Activated CD8-positive, alpha-beta memory T cell treated with anti-CD3 and anti-CD28 coated beads, Interleukin-2, amount 50 U/mL, for 24 hours (primary cell): Measurements from ENCODE around the gene PRSS56.
"Not testable (repeated sequence)": the region's sequence is repeated elsewhere in the genome, so short reads cannot be mapped to it uniquely, and the experiment has no call there.

Experiments used
- DNase-seq: peaks from one replicate; pipeline ENCODE4 v3.0.0-alpha.2; 2020; ENCODE audit errors: extremely low read depth

The PRSS56 gene

DNA sequence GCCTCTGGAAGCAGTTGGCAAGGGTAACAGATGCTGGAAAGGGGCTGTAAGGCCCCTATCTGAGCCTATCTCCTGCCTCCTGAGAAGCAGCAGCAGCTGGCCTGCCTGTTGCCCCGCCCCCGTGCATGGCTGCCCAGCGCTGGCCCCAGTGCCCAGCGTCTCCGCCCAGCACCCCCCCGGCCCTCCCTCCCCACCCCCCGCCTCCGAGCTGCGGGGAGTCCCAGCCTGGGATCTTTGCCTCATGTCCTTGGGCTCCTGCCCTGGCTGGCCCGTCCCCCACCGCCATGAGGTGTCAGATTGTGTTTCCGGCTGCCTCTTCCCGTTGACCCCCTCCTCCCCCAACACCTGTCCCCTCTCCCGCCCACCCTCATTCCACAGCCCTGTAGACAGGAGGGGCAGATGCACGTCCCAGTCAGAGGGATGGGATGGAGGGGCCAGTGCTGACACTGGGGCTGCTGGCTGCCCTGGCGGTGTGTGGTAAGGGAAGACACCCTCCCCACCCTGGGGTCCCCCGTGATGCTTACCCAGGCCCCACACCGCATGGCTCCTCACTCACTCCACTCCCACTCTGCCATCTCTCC, 5.7 kb downstream of the PRSS56 start, which contains the start of gene CHRND:
Gene CHRND, plus strand, starts transcription at position 370 of the 581 bp plus-strand sequence. Its CDS starts 56 bp downstream, at position 426.
- no peak for DNase-seq

DNA sequence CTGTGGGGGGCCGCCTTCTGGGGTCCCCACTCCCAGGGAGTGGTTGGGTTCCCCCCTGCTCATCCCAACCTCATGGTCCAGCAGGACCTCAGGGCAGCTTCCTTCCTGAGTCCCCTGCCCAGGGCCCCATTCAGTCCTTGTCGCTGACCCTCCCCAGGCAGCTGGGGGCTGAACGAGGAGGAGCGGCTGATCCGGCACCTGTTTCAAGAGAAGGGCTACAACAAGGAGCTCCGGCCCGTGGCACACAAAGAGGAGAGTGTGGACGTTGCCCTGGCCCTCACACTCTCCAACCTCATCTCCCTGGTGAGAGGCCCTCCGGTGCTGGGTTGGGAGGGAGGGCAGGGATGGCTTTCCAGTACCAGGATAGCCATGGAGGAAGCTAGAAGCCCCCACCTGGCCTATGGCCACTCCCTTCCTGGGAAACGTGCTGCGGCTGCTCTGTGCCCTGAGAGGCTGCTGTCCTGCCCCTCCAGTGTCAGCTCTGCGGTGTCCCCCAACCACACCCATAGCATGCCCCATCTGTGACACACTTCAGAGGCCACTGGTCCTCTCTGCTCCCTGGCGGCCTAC, 6.3 kb downstream of the PRSS56 start:
- DNase-seq, result no peak

- no peak for DNase-seq
Measured at GRCh38 chr2:232527905-232528470, 7.8 kb downstream of the PRSS56 start.

GRCh38 chr2:232528746-232529460, 8.7 kb downstream of the PRSS56 start:
- no peak for DNase-seq

DNA sequence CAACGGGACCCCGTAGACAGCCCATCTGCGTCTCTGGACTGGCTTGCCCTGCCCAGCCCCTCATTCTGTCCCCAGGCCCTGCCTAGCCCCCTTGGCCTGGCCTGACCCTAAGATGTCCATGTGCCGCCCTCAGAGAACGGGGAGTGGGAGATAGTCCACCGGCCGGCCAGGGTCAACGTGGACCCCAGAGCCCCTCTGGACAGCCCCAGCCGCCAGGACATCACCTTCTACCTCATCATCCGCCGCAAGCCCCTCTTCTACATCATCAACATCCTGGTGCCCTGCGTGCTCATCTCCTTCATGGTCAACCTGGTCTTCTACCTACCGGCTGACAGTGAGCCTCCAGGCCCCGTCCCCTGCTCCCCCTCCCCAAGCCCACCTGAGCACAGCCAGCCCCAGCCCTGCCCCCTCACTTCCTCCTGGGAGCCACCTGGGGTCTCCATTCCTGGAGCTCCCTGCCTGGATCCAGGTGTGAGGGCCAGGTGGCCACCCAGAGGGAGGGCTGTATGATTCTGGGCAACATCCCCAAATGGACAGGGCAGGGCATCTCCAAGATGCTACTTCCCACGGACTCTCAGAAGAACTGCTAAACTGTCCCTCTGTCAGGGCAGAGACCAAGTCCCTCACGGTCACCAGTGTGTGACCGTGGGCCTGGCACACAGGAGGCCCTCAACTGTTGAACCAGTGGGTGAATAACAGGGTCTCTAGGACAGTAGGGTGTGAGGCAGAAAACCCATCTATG, 9.8 kb downstream of the PRSS56 start:
- no peak for DNase-seq

- DNase-seq, result no peak
Measured at GRCh38 chr2:232530626-232531260, 10.6 kb downstream of the PRSS56 start.

DNA sequence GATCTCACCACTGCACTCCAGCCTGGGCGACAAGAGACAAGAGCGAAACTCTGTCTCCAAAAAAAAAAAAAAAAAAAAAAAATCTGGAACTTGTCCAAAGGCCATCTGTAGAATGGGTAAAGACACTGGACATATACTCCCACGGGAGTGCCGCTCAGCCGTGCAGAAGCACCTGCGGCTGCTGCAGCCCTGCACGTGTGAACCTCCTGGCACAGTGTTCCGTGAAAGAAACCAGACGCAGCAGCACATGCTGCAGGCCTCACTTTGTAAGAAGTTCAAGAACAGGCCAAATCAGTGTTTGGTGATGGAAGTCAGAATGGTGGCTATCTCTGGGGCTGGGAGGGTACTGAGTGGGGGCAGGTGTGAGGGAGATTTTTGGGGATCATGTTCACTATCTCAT, 12.2 kb downstream of the PRSS56 start:
- DNase-seq, result no peak

DNA sequence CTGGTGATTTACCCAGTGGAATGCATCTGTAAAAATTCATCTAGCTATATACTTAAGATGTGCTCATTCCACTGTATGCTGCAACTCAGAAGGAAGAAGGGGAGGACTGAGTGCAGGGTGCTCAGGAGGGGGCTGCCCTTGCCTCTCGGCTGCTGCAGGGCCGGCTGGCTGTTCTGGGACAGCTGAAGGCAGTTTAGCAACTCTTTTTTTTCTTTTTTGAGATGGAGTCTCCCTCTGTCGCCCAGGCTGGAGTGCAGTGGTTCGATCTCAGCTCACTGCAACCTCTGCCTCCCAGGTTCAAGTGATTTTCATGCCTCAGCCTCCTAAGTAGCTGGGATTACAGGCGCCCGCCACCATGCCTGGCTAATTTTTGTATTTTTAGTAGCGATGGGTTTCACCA, 12.6 kb downstream of the PRSS56 start:
- DNase-seq, result not testable (repeated sequence)

GRCh38 chr2:232533944-232534710, 13.9 kb downstream of the PRSS56 start:
- no peak for DNase-seq

DNA sequence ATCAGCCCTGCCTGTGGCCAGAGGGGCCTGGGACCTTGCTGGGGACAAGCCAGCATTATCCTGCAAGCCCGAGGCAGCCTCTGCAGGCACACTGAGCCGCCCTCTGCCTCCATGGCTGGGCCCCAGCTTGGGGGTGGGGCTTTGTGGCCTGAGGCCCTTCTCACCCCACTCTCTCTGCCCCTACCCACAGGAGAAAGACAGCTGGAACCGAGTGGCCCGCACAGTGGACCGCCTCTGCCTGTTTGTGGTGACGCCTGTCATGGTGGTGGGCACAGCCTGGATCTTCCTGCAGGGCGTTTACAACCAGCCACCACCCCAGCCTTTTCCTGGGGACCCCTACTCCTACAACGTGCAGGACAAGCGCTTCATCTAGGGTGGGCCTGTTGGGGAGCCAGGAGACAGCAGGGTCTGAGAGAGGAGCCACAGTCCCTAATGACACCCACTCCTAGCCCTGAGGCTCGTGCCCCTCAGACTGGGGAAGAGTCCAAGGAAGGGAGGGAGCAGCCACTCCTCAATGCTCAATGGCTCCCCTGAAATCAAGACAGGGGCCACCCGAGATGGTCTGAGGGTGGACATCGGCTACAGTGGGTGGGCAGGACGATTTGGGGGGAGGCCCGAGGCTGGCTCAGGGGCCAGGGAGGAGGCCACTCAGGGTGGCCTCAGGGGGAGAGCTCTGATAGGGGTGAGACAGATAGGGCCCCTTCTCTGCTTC, 14.9 kb downstream of the PRSS56 start:
- no peak for DNase-seq

DNA sequence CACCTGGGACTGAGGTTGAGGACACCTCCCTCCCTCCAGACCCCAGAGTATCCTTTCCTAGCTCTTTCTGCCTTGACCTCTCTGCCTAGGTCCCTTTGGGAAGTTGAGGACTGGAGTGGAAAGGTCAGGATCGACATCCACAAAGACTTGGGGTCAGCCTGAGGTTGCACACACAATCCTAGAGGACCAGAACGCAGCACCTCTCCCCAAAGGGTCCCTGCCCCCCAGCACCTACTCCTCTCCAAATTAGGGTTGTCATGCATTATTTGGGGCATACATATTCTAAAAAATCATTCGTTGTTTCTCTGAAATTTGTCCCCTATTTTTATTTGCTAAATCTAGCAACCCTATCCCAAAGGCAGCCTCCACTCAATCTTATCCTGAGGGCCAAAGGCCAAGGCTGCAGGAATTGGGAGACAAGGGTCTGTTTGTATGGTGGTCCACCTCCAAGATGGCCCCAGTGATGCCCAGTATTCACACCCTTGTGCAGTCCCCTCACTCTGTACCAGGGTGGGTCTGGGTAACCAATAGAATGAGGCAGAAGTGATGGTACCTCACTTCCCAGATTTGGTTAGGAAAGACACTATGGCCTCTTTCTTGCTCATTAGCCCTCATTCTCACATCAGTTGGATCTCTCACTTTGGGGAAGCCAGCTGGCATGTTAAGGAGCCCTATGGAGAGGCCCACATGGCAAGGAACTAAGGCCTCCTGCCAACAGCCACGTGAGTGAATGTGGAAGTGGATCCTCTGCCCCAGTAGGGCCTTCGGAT, 15.8 kb downstream of the PRSS56 start:
- no peak for DNase-seq

DNA sequence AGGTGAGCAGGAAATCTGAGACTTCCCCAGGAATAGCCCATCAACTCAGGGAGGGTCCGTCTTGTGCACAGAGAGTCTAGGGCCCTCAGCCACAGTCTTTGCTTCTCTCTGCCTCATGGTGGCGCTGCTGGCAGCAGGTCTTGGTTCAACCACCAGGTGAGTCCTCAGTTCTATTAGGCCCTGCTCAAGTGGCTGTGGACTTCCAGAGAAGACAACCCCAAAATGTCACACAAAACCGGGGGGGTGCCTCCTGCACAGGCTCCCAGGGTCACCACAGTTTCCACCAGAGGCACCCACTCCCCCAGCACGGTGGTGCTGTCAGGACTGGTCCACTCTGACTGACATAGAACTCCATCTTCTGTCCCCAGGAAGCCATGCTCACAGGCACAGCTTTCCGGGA, 16.9 kb downstream of the PRSS56 start:
- DNase-seq, result no peak

DNA sequence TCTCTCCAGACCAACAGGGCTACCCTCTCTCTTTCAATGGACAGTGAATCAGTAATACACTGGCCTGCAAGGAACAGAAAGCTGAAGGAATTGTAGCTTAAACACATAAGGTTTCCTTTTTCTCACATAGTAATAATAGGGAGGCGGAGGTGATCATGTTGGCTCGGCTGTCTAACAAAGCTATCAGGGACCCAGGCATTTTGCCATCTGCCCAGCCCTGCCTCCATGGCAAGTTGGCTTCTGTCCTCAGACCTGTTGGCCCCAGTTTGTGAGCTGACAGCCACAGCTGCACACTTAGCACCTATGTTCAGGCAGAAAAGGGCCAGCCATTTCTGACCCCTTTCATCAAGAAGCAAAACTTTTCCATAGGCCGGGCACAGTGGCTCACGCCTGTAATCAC, 17.3 kb downstream of the PRSS56 start:
- DNase-seq, result no peak

GRCh38 chr2:232538671-232539070, 18.5 kb downstream of the PRSS56 start:
- no peak for DNase-seq

DNA sequence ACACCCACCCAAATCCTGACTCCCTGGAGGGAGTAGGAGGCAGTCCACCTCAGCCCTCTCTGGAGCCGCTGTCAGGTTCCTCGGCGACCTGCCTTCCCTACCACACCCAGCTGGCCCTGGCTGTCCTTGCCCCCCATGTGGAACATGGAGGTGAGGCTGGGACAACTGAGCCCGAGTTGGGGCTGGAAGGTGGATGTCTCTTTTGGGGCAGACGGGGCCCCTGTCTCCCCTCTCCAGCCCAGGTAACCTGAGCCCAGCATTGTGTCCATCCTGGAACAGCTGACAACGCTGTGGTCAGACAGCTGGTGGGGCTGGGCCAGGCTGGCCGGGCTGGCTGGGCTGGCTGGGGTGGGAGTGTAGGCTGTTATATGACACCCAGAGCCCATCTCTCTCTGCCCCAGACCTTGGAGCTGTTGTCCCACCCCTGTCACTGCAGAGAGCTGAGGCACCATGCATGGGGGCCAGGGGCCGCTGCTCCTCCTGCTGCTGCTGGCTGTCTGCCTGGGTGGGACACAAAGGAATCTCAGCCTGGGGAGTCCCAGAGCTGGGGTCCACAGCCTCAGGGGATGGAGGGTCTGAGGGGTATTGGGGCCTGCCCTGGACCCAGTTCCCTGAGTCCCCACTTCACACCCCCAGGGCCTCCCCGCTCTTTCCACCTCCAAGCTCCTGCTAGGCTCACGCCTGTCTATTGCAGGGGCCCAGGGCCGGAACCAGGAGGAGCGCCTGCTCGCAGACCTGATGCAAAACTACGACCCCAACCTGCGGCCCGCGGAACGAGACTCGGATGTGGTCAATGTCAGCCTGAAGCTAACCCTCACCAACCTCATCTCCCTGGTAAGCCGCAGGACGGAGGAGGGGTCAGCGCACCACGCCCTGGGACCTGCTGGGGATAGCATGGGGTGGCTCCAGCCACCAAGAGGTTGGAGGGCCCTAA, 19.4 kb downstream of the PRSS56 start, which contains the start of gene CHRNG:
Gene CHRNG, plus strand, starts transcription at position 395 of the 934 bp plus-strand sequence. Its CDS starts 56 bp downstream, at position 451.
- DNase-seq, result no peak

- no peak for DNase-seq
Measured at GRCh38 chr2:232540441-232541041, 20.4 kb downstream of the PRSS56 start.

- DNase-seq, result no peak
Measured at GRCh38 chr2:232541195-232541960, 21.2 kb downstream of the PRSS56 start.
